Upper lobe of left lung (tissue), 4 donors: Measurements from ENCODE around the gene THEM5.

ENCODE experiments used
- CTCF ChIP-seq, 6 experiments: fragments of 450-650 bp in 4 of 6; fragments of 200-600 bp in 2 of 6; sonication (generic) in 2 of 6; IDR thresholded peaks; one replicate each; pipeline ENCODE4 v1.5.1; 2016 to 2019; ENCODE audit warnings: antibody characterized with exemption in 6 of 6
- POLR2A ChIP-seq, 4 donors: fragments of 450-650 bp; IDR thresholded peaks; one replicate each; pipeline ENCODE4 v1.5.1; 2016 to 2017; ENCODE audit warnings: antibody characterized with exemption in 4 of 4, mild to moderate bottlenecking in 2 of 4
- POLR2AphosphoS5 ChIP-seq, 2 donors: sonication (generic); formaldehyde crosslinking; IDR thresholded peaks; one replicate each; pipeline ENCODE4 v1.5.1; 2017; ENCODE audit warnings: antibody characterized with exemption in 2 of 2

GRCh38 chr1:151813271-151813977 lies 40.1 kb downstream of the THEM5 start:
- TF ChIP-seq CTCF (IDR thresholded peaks at IDR 0.05) (no peak), POLR2AphosphoS5 (IDR thresholded peaks at IDR 0.05) (no peak), POLR2A (IDR thresholded peaks at IDR 0.05) (no peak)
